ENCODE results near the gene AKT2.
"Not testable (repeated sequence)": the region's sequence is repeated elsewhere in the genome, so short reads cannot be mapped to it uniquely, and the experiment has no call there.

Gene AKT2

GRCh38 chr19:40221858-40222619 is 63.1 kb downstream of the AKT2 start:
- no peaks in the 10 kb centered on the region for H3K27me3 ChIP-seq (ENCODE audit: insufficient read depth, low read length, poor library complexity)
- H3K4me3 ChIP-seq (ENCODE audit: low read depth in 1 of 2, low read length in 2 of 2), result no peak overlapping the region
- no peaks in the 10 kb centered on the region for H3K9me3 ChIP-seq (ENCODE audit: insufficient read depth, low read length, severe bottlenecking)
- no peak overlapping the region for H2AFZ ChIP-seq (ENCODE audit: low read depth, low read length)
- H3K36me3 ChIP-seq (ENCODE audit: insufficient read depth, low read length), result no peaks in the 10 kb centered on the region
- peak; percentile 89 for TF ChIP-seq CTCF (IDR thresholded peaks at IDR 0.05; ENCODE audit: borderline replicate concordance, extremely low read depth, low read length, poor library complexity, severe bottlenecking)
- no peak for TF ChIP-seq EZH2 (IDR thresholded peaks at IDR 0.05; ENCODE audit: borderline replicate concordance, low read depth, low read length, severe bottlenecking)
- H3K9ac ChIP-seq (ENCODE audit: low read depth, low read length), result no peak overlapping the region
- DNase-seq (peak; percentile 80), ATAC-seq (ENCODE audit: insufficient read depth, low read depth) (peak; percentile 92)
- H3K4me1 ChIP-seq (ENCODE audit: insufficient read depth, low read length), result no peaks in the 10 kb centered on the region
- H3K4me2 ChIP-seq (ENCODE audit: insufficient read depth, low read length), result no peak overlapping the region
- no peak overlapping the region for H3K27ac ChIP-seq (ENCODE audit: low read length)
- no peaks in the 10 kb centered on the region for H4K20me1 ChIP-seq (ENCODE audit: insufficient read depth, low read length)
- no peaks in the 10 kb centered on the region for H3K79me2 ChIP-seq (ENCODE audit: insufficient read depth, low read length)

GRCh38 chr19:40220674-40221073 is 64.5 kb downstream of the AKT2 start:
- H3K4me2 ChIP-seq (ENCODE audit: insufficient read depth, low read length), result no peak overlapping the region
- no peak overlapping the region for H3K4me3 ChIP-seq (ENCODE audit: low read depth in 1 of 2, low read length in 2 of 2)
- no peaks in the 10 kb centered on the region for H3K36me3 ChIP-seq (ENCODE audit: insufficient read depth, low read length)
- no peak for ATAC-seq (ENCODE audit: insufficient read depth, low read depth)
- no peak overlapping the region for H3K27ac ChIP-seq (ENCODE audit: low read length)
- no peaks in the 10 kb centered on the region for H4K20me1 ChIP-seq (ENCODE audit: insufficient read depth, low read length)
- no peak for DNase-seq
- H3K9me3 ChIP-seq (ENCODE audit: insufficient read depth, low read length, severe bottlenecking), result no peaks in the 10 kb centered on the region
- H3K27me3 ChIP-seq (ENCODE audit: insufficient read depth, low read length, poor library complexity), result no peaks in the 10 kb centered on the region
- H3K9ac ChIP-seq (ENCODE audit: low read depth, low read length), result no peak overlapping the region
- TF ChIP-seq CTCF (IDR thresholded peaks at IDR 0.05; ENCODE audit: borderline replicate concordance, extremely low read depth, low read length, poor library complexity, severe bottlenecking), result no peak
- no peak for TF ChIP-seq EZH2 (IDR thresholded peaks at IDR 0.05; ENCODE audit: borderline replicate concordance, low read depth, low read length, severe bottlenecking)
- H3K4me1 ChIP-seq (ENCODE audit: insufficient read depth, low read length), result no peaks in the 10 kb centered on the region
- H2AFZ ChIP-seq (ENCODE audit: low read depth, low read length), result no peak overlapping the region
- H3K79me2 ChIP-seq (ENCODE audit: insufficient read depth, low read length), result no peaks in the 10 kb centered on the region

GRCh38 chr19:40219721-40220276 is 65.3 kb downstream of the AKT2 start:
- no peak overlapping the region for H3K27ac ChIP-seq (ENCODE audit: low read length)
- no peak for ATAC-seq (ENCODE audit: insufficient read depth, low read depth)
- no peak overlapping the region for H3K9ac ChIP-seq (ENCODE audit: low read depth, low read length)
- no peak overlapping the region for H3K4me2 ChIP-seq (ENCODE audit: insufficient read depth, low read length)
- no peak overlapping the region for H3K4me3 ChIP-seq (ENCODE audit: low read depth in 1 of 2, low read length in 2 of 2)
- no peaks in the 10 kb centered on the region for H3K27me3 ChIP-seq (ENCODE audit: insufficient read depth, low read length, poor library complexity)
- no peak overlapping the region for H2AFZ ChIP-seq (ENCODE audit: low read depth, low read length)
- no peaks in the 10 kb centered on the region for H3K4me1 ChIP-seq (ENCODE audit: insufficient read depth, low read length)
- no peak for DNase-seq
- no peaks in the 10 kb centered on the region for H3K36me3 ChIP-seq (ENCODE audit: insufficient read depth, low read length)
- TF ChIP-seq EZH2 (IDR thresholded peaks at IDR 0.05; ENCODE audit: borderline replicate concordance, low read depth, low read length, severe bottlenecking), result no peak
- no peak for TF ChIP-seq CTCF (IDR thresholded peaks at IDR 0.05; ENCODE audit: borderline replicate concordance, extremely low read depth, low read length, poor library complexity, severe bottlenecking)
- no peaks in the 10 kb centered on the region for H3K9me3 ChIP-seq (ENCODE audit: insufficient read depth, low read length, severe bottlenecking)
- no peaks in the 10 kb centered on the region for H3K79me2 ChIP-seq (ENCODE audit: insufficient read depth, low read length)
- no peaks in the 10 kb centered on the region for H4K20me1 ChIP-seq (ENCODE audit: insufficient read depth, low read length)

- not testable (repeated sequence) for H3K36me3 ChIP-seq (ENCODE audit: insufficient read depth, low read length); H2AFZ ChIP-seq (ENCODE audit: low read depth, low read length); H3K4me1 ChIP-seq (ENCODE audit: insufficient read depth, low read length); H3K9ac ChIP-seq (ENCODE audit: low read depth, low read length); H3K4me3 ChIP-seq (ENCODE audit: low read depth in 1 of 2, low read length in 2 of 2); H3K27ac ChIP-seq (ENCODE audit: low read length); H4K20me1 ChIP-seq (ENCODE audit: insufficient read depth, low read length); H3K27me3 ChIP-seq (ENCODE audit: insufficient read depth, low read length, poor library complexity); H3K79me2 ChIP-seq (ENCODE audit: insufficient read depth, low read length); DNase-seq; ATAC-seq (ENCODE audit: insufficient read depth, low read depth); H3K4me2 ChIP-seq (ENCODE audit: insufficient read depth, low read length); H3K9me3 ChIP-seq (ENCODE audit: insufficient read depth, low read length, severe bottlenecking)
Measured at GRCh38 chr19:40219029-40219428, 66.1 kb downstream of the AKT2 start.
